ENCODE results near the gene MARK1.

DNA sequence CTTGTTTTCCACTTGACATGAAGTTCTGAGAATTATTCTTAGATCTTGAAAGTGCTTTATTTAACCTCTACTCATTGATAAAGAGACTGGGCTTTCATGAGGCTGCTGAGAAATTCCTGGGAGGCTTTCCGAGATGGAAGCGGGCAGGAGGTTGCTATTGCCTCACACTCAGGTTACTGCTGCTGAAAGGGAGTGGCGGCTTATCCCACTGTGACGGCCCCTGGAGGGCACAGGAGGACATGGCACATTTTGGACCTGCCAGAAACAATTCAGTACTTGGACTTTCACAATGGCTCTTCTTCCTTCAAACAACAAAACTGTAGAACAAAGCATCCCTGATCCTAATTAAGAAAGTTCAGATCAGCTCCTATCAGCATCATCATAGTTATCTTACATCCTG, 16.2 kb upstream of the MARK1 start:
- no peak for TF ChIP-seq POLR2A (IDR thresholded peaks at IDR 0.05)
- TF ChIP-seq, protein P1, sequence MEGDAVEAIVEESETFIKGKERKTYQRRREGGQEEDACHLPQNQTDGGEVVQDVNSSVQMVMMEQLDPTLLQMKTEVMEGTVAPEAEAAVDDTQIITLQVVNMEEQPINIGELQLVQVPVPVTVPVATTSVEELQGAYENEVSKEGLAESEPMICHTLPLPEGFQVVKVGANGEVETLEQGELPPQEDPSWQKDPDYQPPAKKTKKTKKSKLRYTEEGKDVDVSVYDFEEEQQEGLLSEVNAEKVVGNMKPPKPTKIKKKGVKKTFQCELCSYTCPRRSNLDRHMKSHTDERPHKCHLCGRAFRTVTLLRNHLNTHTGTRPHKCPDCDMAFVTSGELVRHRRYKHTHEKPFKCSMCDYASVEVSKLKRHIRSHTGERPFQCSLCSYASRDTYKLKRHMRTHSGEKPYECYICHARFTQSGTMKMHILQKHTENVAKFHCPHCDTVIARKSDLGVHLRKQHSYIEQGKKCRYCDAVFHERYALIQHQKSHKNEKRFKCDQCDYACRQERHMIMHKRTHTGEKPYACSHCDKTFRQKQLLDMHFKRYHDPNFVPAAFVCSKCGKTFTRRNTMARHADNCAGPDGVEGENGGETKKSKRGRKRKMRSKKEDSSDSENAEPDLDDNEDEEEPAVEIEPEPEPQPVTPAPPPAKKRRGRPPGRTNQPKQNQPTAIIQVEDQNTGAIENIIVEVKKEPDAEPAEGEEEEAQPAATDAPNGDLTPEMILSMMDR (IDR thresholded peaks at IDR 0.05): no peak
